Natural killer cell (primary cell): Measurements from ENCODE around the gene EFS. TPM values are rescaled to one million over a fixed set of nuclear protein-coding genes. Genes with fewer than 3 reads are reported as not detected.

Experiments
- ATAC-seq, 3 donors: fragments of 150-1000 bp in 2 of 3; fragments of 200-7000 bp in 1 of 3; cut with Tn5 transposase; 1 replicate in 1 of 3; 2 replicates in 2 of 3; pipeline ENCODE4 v1.10.0; 2021; ENCODE audit warnings: mild to moderate bottlenecking in 2 of 3, moderate library complexity in 2 of 3
- DNase-seq, 2 donors: peaks; one replicate each; pipeline versions ENCODE4 v3.0.0 to v3.0.0-alpha.2; 2013 to 2021; ENCODE audit warnings: mixed read lengths in 1 of 2
- H3K27ac ChIP-seq: one replicate; pipeline ENCODE4 v1.5.1; 2013; ENCODE audit warnings: mild to moderate bottlenecking, low read length
- H3K27me3 ChIP-seq: one replicate; pipeline ENCODE4 v1.6.1; 2013; ENCODE audit warnings: low read length; ENCODE audit not compliant: control insufficient read depth, insufficient read depth
- H3K36me3 ChIP-seq: one replicate; pipeline ENCODE4 v1.6.1; 2013; ENCODE audit warnings: low read length; ENCODE audit not compliant: control insufficient read depth, insufficient read depth
- H3K4me1 ChIP-seq: one replicate; pipeline ENCODE4 v1.6.1; 2013; ENCODE audit warnings: low read length; ENCODE audit not compliant: control insufficient read depth, insufficient read depth
- H3K4me3 ChIP-seq: one replicate; pipeline ENCODE4 v1.5.1; 2013; ENCODE audit warnings: low read length
- H3K9me3 ChIP-seq: one replicate; pipeline ENCODE4 v1.6.1; 2013; ENCODE audit warnings: low read length; ENCODE audit not compliant: control insufficient read depth, insufficient read depth
- H3K27ac Mint-ChIP-seq, 2 donors: one replicate each; pipeline ENCODE4 v1.8.0; 2022; ENCODE audit warnings: mild to moderate bottlenecking in 2 of 2, mixed read lengths in 2 of 2, moderate library complexity in 1 of 2
- H3K27me3 Mint-ChIP-seq, 2 donors: one replicate each; pipeline ENCODE4 v1.8.0; 2022; ENCODE audit warnings: low read depth in 2 of 2, mixed read lengths in 2 of 2
- H3K36me3 Mint-ChIP-seq: one replicate; pipeline ENCODE4 v1.8.0; 2022; ENCODE audit warnings: mixed read lengths
- H3K4me1 Mint-ChIP-seq, 2 donors: one replicate each; pipeline ENCODE4 v1.8.0; 2022; ENCODE audit warnings: mixed read lengths in 2 of 2
- H3K4me3 Mint-ChIP-seq: one replicate; pipeline ENCODE4 v1.8.0; 2022; ENCODE audit warnings: mild to moderate bottlenecking, moderate library complexity, mixed read lengths
- H3K9me3 Mint-ChIP-seq, 2 donors: one replicate each; pipeline ENCODE4 v1.8.0; 2022; ENCODE audit warnings: mixed read lengths in 2 of 2
- CTCF ChIP-seq: fragments of 200-600 bp; IDR thresholded peaks from one replicate; pipeline ENCODE4 v1.8.0; 2022; ENCODE audit warnings: antibody characterized with exemption
- WGBS: methylation state at CpG from one replicate; pipeline ENCODE4 v1.1.7; 2013; ENCODE audit warnings: missing lambda C conversion rate; ENCODE audit not compliant: insufficient coverage; 5-methylcytosine and 5-hydroxymethylcytosine counted together
- intact Hi-C: fragments of 100-400 bp; cut with micrococcal nuclease; formaldehyde crosslinking; loops from one replicate; pipeline ENCODE4 v1.14.2; 2022
- total RNA-seq, 4 donors: library from RNA; stranded (reverse); fragments of 120-200 nt in 1 of 4; gene quantifications; one replicate each; pipeline versions ENCODE4 v1.2.3 to v1.2.4, GENCODE V29; 2013 to 2022

The EFS gene
- total RNA-seq, 3 donors from 2014 or later (not counting 1 experiment from before 2014, with no cell fraction given) = not detected

GRCh38 chr14:23352506-23353432, 12.2 kb downstream of the EFS start, which contains the start of gene SLC22A17:
SLC22A17 (minus strand) TSS chr14:23352887.
- TF ChIP-seq CTCF = no peak
- intact Hi-C loops = no loop called here
- ATAC-seq = peak; percentile 57 to 87 (median 68)
- Histone ChIP-seq H3K9me3 (no peaks in the 10 kb centered on the region), H3K4me1 (peaks cover 12% of the 10 kb centered on the region), H3K36me3 (no peaks in the 10 kb centered on the region), H3K27me3 (peaks cover 22% of the 10 kb centered on the region), H3K4me3 (peak within 1 kb of the TSS; percentile 16), H3K27ac (no peak within 1 kb of the TSS)
- Mint-ChIP-seq H3K9me3 (no peaks in the 10 kb centered on the region), H3K4me3 (peak within 1 kb of the TSS; percentile 69), H3K36me3 (no peaks in the 10 kb centered on the region), H3K27ac (no peak within 1 kb of the TSS), H3K27me3 (peaks cover 47 to 57% of the 10 kb centered on the region in 2 donors), H3K4me1 (peaks cover 7 to 14% of the 10 kb centered on the region in 2 donors)
- 3% methylated on average over 39 of the region's 42 CpGs for WGBS
- DNase-seq = peak in 1 of 2 donors; percentile 78

- Mint-ChIP-seq H3K27ac (no peak overlapping the region), H3K27me3 (peaks cover 47 to 57% of the 10 kb centered on the region in 2 donors), H3K4me3 (peak overlapping the region; percentile 56), H3K4me1 (peaks cover 7 to 14% of the 10 kb centered on the region in 2 donors), H3K9me3 (no peaks in the 10 kb centered on the region), H3K36me3 (no peaks in the 10 kb centered on the region)
- ATAC-seq (peak in 1 of 3 donors; percentile 28), DNase-seq (peak in 1 of 2 donors; percentile 15)
- Histone ChIP-seq H3K4me3 (no peak overlapping the region), H3K27ac (no peak overlapping the region), H3K9me3 (no peaks in the 10 kb centered on the region), H3K4me1 (peaks cover 12% of the 10 kb centered on the region), H3K36me3 (no peaks in the 10 kb centered on the region), H3K27me3 (peaks cover 22% of the 10 kb centered on the region)
- 17% methylated on average over 61 of the region's 61 CpGs for WGBS
- intact Hi-C loops = no loop called here
- TF ChIP-seq CTCF = no peak
Observed at GRCh38 chr14:23351681-23352505, 13.1 kb downstream of the EFS start.

DNA sequence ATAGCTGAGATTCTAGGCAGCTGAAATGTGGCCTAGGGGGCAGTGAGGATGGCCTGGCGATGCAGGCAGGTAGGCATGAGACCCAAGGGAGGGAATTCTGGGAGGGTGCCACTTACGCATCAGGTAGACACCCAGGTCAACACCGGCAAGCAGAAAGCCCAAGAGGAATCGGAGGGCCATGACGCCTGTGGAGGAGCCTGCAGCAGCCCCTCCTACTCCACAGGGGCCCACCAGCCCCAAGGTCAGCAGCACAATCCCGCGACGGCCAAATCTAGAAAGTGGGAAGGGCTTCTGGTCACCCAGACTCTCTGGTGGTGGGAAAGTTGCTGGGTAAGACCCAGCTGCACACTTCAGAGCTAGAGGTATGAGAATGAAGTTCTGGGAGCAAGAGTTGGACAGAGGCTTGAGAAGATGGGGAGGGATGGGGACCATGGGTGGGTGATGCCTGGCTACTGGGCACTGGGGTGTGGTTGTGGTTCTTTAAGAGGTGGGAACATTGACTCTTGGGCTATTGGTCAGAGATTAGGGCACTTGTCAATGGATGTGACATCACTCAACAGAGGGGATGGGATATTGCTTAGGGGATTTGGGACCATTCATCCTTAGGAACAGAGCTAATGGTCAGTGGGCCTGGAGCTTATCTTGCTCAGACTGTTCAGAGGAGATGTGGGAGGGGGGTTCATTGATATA, 15.7 kb downstream of the EFS start:
- no peaks in the 10 kb centered on the region for H3K36me3 ChIP-seq
- Mint-ChIP-seq H3K4me1 (peaks cover 7 to 14% of the 10 kb centered on the region in 2 donors), H3K27ac (no peak overlapping the region), H3K9me3 (no peaks in the 10 kb centered on the region), H3K27me3 (peaks cover 42 to 44% of the 10 kb centered on the region in 2 donors), H3K36me3 (no peaks in the 10 kb centered on the region), H3K4me3 (no peak overlapping the region)
- 94% methylated on average over 8 of the region's 8 CpGs for WGBS
- no peak overlapping the region for H3K27ac ChIP-seq
- no peak for TF ChIP-seq CTCF
- DNase-seq (no peak), ATAC-seq (no peak)
- no peak overlapping the region for H3K4me3 ChIP-seq
- no peaks in the 10 kb centered on the region for H3K9me3 ChIP-seq
- intact Hi-C loops = no loop called here
- peaks cover 12% of the 10 kb centered on the region for H3K4me1 ChIP-seq
- H3K27me3 ChIP-seq = peaks cover 20% of the 10 kb centered on the region
